WI38 (cell line): Measurements from ENCODE around the gene HHLA2.

Experiments used
- H3K4me3 ChIP-seq: 2 replicates; pipeline ENCODE4 v1.5.1; 2011; ENCODE audit warnings: low read depth, mild to moderate bottlenecking, control low read depth, low read length
- CTCF ChIP-seq: IDR thresholded peaks from 2 replicates; pipeline ENCODE4 v1.5.1; 2012; ENCODE audit warnings: low read depth, mild to moderate bottlenecking, control low read depth, low read length

The HHLA2 gene

GRCh38 chr3:108292450-108292849 lies 3.9 kb upstream of the HHLA2 start:
- TF ChIP-seq CTCF, result no peak
- H3K4me3 ChIP-seq, result no peak overlapping the region

GRCh38 chr3:108292905-108293328 lies 3.4 kb upstream of the HHLA2 start:
- no peak for TF ChIP-seq CTCF
- no peak overlapping the region for H3K4me3 ChIP-seq

- TF ChIP-seq CTCF, result no peak
- no peak overlapping the region for H3K4me3 ChIP-seq
Observed at GRCh38 chr3:108293858-108294257, 2.5 kb upstream of the HHLA2 start.

GRCh38 chr3:108295421-108296175 lies 750 bp upstream of the HHLA2 start:
- H3K4me3 ChIP-seq, result no peak overlapping the region
- no peak for TF ChIP-seq CTCF

- H3K4me3 ChIP-seq, result no peak overlapping the region
- TF ChIP-seq CTCF, result no peak
Observed at GRCh38 chr3:108297647-108298046, 1.3 kb downstream of the HHLA2 start.

- no peak overlapping the region for H3K4me3 ChIP-seq
- TF ChIP-seq CTCF, result no peak
Observed at GRCh38 chr3:108298056-108298455, 1.7 kb downstream of the HHLA2 start.

- no peak for TF ChIP-seq CTCF
- H3K4me3 ChIP-seq, result no peak overlapping the region
Observed at GRCh38 chr3:108300103-108300849, 3.9 kb downstream of the HHLA2 start.
